Tibial nerve (tissue), 4 donors: Measurements from ENCODE around the gene KAT7.

Experiments used
- CTCF ChIP-seq, 5 experiments: fragments of 200-600 bp in 3 of 5; fragments of 450-650 bp in 2 of 5; sonication (generic) in 3 of 5; IDR thresholded peaks; one replicate each; pipeline ENCODE4 v1.5.1; 2016 to 2019; ENCODE audit warnings: antibody characterized with exemption in 5 of 5, mild to moderate bottlenecking in 3 of 5, moderate library complexity in 2 of 5
- EP300 ChIP-seq, 2 donors: sonication (generic); formaldehyde crosslinking; IDR thresholded peaks; one replicate each; pipeline ENCODE4 v1.6.1; 2017; ENCODE audit warnings: antibody characterized with exemption in 2 of 2, mild to moderate bottlenecking in 1 of 2

GRCh38 chr17:49848739-49849138 lies 60.3 kb downstream of the KAT7 start:
- TF ChIP-seq CTCF (IDR thresholded peaks at IDR 0.05) (no peak), EP300 (IDR thresholded peaks at IDR 0.05) (no peak)
